Type B pancreatic cell (in vitro differentiated cells): ENCODE data around the gene POLA1. TPM values are rescaled to one million over a fixed set of nuclear protein-coding genes. Genes with fewer than 3 reads are reported as not detected.
A peak's percentile ranks its signal among the peaks of the same experiment; 100 is the strongest.
"Not testable (repeated sequence)": the region's sequence is repeated elsewhere in the genome, so short reads cannot be mapped to it uniquely, and the experiment has no call there.

Experiments
- DNase-seq: peaks from one replicate; pipeline ENCODE4 v3.0.0; 2021; ENCODE audit warnings: mixed read lengths; ENCODE audit not compliant: unreplicated experiment; ENCODE audit errors: extremely low spot score
- H3K27ac Mint-ChIP-seq: 2 replicates; pipeline ENCODE4 v1.8.0; 2021; ENCODE audit warnings: mild to moderate bottlenecking, mixed read lengths
- H3K27me3 Mint-ChIP-seq: 2 replicates; pipeline ENCODE4 v1.8.0; 2021; ENCODE audit warnings: mixed read lengths
- H3K36me3 Mint-ChIP-seq: 2 replicates; pipeline ENCODE4 v1.8.0; 2021; ENCODE audit warnings: mixed read lengths
- H3K4me1 Mint-ChIP-seq: one replicate; pipeline ENCODE4 v1.8.0; 2021; ENCODE audit warnings: mixed read lengths; ENCODE audit not compliant: unreplicated experiment
- H3K4me3 Mint-ChIP-seq: 2 replicates; pipeline ENCODE4 v1.8.0; 2021; ENCODE audit warnings: mild to moderate bottlenecking, mixed read lengths
- H3K9me3 Mint-ChIP-seq: 2 replicates; pipeline ENCODE4 v1.8.0; 2021; ENCODE audit warnings: mixed read lengths
- CTCF ChIP-seq: fragments of 200-600 bp; sonication (generic); conservative IDR thresholded peaks from 2 replicates; pipeline ENCODE4 v1.5.0; 2021; ENCODE audit warnings: antibody characterized with exemption, mild to moderate bottlenecking
- total RNA-seq: library from RNA; stranded (reverse); gene quantifications from 2 replicates; pipeline ENCODE4 v1.2.1, GENCODE V29; 2021; ENCODE audit warnings: low replicate concordance

POLA1 gene
- total RNA-seq, 1 donor from 2014 or later, result 44.4 TPM

GRCh38 chrX:24862343-24862742 is 168.6 kb downstream of the POLA1 start:
- no peaks in the 10 kb centered on the region for H3K27me3 Mint-ChIP-seq
- peaks cover 7% of the 10 kb centered on the region for H3K4me1 Mint-ChIP-seq
- DNase-seq, result no peak
- H3K9me3 Mint-ChIP-seq, result no peaks in the 10 kb centered on the region
- H3K4me3 Mint-ChIP-seq, result no peak overlapping the region
- no peak for TF ChIP-seq CTCF
- peak overlapping the region; percentile 21 for H3K27ac Mint-ChIP-seq
- H3K36me3 Mint-ChIP-seq, result peaks cover 9% of the 10 kb centered on the region

GRCh38 chrX:24863779-24864178 is 170.1 kb downstream of the POLA1 start:
- not testable (repeated sequence) for H3K36me3 Mint-ChIP-seq, H3K27ac Mint-ChIP-seq, H3K27me3 Mint-ChIP-seq, DNase-seq, H3K4me3 Mint-ChIP-seq, H3K9me3 Mint-ChIP-seq, H3K4me1 Mint-ChIP-seq

- Mint-ChIP-seq H3K9me3 (no peaks in the 10 kb centered on the region), H3K27me3 (no peaks in the 10 kb centered on the region), H3K4me1 (no peaks in the 10 kb centered on the region), H3K36me3 (peaks cover 4% of the 10 kb centered on the region), H3K27ac (no peak overlapping the region), H3K4me3 (no peak overlapping the region)
- TF ChIP-seq CTCF, result no peak
- no peak for DNase-seq
Measured at GRCh38 chrX:24870143-24870542, 176.4 kb downstream of the POLA1 start.

- DNase-seq, result no peak
Measured at GRCh38 chrX:24874604-24875247, 181.0 kb downstream of the POLA1 start.

GRCh38 chrX:24876530-24877287 is 183.0 kb downstream of the POLA1 start:
- Mint-ChIP-seq H3K27me3 (no peaks in the 10 kb centered on the region), H3K27ac (no peak overlapping the region), H3K4me3 (peak overlapping the region; percentile 12), H3K4me1 (peaks cover 37% of the 10 kb centered on the region), H3K36me3 (peaks cover 3% of the 10 kb centered on the region), H3K9me3 (no peaks in the 10 kb centered on the region)
- DNase-seq, result no peak
- no peak for TF ChIP-seq CTCF

More at GRCh38 chrX:24874604-24875247, 181.0 kb downstream of the POLA1 start:
- peaks cover 1% of the 10 kb centered on the region for H3K36me3 Mint-ChIP-seq
- no peak overlapping the region for H3K4me3 Mint-ChIP-seq
- H3K4me1 Mint-ChIP-seq, result peaks cover 35% of the 10 kb centered on the region
- no peaks in the 10 kb centered on the region for H3K9me3 Mint-ChIP-seq
- TF ChIP-seq CTCF, result no peak
- H3K27ac Mint-ChIP-seq, result no peak overlapping the region
- H3K27me3 Mint-ChIP-seq, result no peaks in the 10 kb centered on the region

- no peaks in the 10 kb centered on the region for H3K27me3 Mint-ChIP-seq
- H3K4me1 Mint-ChIP-seq, result peaks cover 37% of the 10 kb centered on the region
- H3K36me3 Mint-ChIP-seq, result peaks cover 6% of the 10 kb centered on the region
- H3K27ac Mint-ChIP-seq, result peak overlapping the region; percentile 52
- TF ChIP-seq CTCF, result no peak
- no peak overlapping the region for H3K4me3 Mint-ChIP-seq
- H3K9me3 Mint-ChIP-seq, result no peaks in the 10 kb centered on the region
- no peak for DNase-seq
Measured at GRCh38 chrX:24877288-24877664, 183.6 kb downstream of the POLA1 start.
